HG03066 (cell line): ENCODE results near the gene MEI1.
A peak's percentile ranks its signal among the peaks of the same experiment; 100 is the strongest.
"Not testable (repeated sequence)": the region's sequence is repeated elsewhere in the genome, so short reads cannot be mapped to it uniquely, and the experiment has no call there.

Experiments
- ATAC-seq: cut with Tn5 transposase; IDR thresholded peaks from one replicate; pipeline ENCODE4 v1.9.1; 2021; ENCODE audit warnings: low read depth; ENCODE audit not compliant: unreplicated experiment

Gene MEI1

DNA sequence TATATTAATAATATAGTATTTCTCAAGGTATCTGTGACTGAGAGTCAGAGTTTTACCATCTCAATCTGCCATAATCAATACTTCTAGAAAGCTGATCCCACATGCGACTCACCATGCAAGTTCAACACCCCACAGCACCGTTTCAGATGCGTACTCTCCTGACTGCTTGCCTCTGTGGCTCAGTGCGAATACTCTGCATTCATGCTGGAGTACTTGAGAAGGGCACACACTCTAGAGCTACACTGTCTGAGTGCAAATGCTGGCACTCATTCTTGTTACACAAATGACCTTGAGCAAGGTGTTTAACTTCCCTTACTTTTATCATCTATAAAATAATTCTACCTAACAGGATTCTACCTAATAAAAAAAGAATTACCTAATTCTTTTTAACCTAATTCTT is 23.2 kb upstream of the MEI1 start:
- ATAC-seq = no peak

GRCh38 chr22:41681616-41682015 is 17.7 kb upstream of the MEI1 start:
- no peak for ATAC-seq

DNA sequence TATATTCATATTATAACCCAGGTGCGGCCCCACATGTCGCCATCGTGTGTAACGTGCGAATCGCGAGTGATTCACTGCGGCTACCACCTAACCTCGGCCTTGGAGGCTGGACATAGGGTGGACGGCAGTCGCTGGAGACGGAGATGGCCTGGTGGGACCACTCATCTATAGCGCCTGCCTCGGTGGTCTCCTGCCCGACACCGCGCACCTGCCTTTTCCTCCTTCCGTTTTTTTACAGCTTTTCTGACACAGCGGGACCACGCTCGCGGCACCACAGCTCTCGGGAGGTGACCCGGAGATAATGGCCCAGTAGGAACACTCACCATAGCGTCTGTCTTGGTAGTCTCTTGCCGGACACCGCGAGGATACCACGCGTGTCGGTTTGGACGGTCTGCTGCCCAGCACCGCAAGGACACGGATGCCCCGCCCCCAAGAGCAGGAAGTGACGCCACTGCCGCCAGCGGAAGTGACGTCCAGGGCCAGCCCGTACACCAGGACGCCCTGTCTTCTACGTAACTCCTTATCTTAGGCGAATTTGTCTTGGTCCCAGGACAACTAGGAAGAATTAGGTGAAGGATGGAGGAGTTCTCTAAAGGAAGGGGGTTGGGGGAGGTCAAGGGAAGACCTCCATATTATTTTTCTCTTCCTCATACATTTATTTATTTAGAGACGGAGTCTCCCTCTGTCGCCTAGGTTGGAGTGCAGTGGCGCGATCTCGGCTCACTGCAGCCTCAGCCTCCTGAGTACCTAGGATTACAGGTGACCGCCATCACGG is 17.1 kb upstream of the MEI1 start:
- no peak for ATAC-seq

GRCh38 chr22:41683052-41683451 is 16.3 kb upstream of the MEI1 start:
- no peak for ATAC-seq

DNA sequence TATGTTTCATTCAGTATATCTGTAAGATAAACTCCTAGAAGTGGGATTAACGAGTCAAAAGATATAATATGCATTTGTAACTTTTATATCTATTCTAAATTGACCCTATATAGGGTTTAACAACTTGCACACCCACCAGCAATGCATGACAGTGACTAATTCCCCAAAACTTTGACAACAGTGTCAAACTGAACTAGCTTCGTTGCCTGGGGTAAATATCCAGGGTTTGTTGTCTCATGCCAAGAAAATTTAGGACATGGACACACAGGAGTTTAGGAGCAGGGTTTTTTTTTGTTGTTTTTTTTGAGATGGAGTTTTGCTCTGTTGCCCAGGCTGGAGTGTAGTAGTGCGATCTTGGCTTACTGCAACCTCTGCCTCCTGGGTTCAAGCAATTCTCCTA is 15.7 kb upstream of the MEI1 start:
- no peak for ATAC-seq

DNA sequence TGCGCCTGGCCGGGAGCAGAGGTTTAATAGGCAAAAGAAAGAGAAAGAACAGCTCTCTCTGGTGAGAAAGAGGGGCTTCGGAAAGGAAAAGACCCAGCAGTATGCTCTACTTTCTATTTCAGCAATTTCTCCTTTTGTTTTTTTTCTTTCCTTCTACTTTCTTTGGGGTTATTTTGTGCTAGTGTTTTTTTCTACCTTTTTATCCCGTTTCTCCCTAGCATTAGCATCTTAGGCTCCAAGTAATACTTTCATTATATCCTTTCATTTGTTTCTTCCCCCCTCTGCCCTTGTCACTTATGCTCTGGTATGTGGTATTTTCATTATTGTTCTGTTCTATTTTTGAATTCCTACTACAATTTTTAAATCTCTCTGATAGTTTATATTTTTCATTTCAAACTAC is 15.1 kb upstream of the MEI1 start:
- no peak for ATAC-seq

GRCh38 chr22:41686890-41687289 is 12.4 kb upstream of the MEI1 start:
- ATAC-seq = not testable (repeated sequence)

- no peak for ATAC-seq
Measured at GRCh38 chr22:41687901-41688364, 11.4 kb upstream of the MEI1 start.

- peak; percentile 84 for ATAC-seq
Measured at GRCh38 chr22:41688365-41689211, 10.7 kb upstream of the MEI1 start, which contains the start of gene SNU13. Gene SNU13 (minus strand): TSS chr22:41688867. CDS start chr22:41688796, 71 bp downstream.

- ATAC-seq = no peak
Measured at GRCh38 chr22:41690476-41690875, 8.8 kb upstream of the MEI1 start.

DNA sequence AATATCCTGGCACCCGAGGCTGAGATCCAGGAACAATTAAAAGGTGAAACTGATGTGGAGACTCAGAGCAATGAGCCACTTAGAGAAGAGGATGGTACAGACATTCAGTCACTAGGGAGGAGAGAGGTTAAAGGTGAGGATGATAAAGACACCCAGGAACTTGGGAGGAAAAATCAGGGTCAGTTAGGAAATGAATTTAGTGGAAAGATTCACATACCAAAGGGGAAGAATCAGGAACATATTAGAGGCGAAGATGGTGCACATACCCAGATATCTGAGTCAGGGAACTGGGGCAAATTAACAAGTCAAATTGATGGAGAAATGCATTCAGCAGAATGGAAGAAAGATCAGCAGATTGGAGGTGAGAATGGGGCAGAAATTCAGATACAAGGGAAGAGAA is 4.1 kb upstream of the MEI1 start:
- ATAC-seq = no peak

DNA sequence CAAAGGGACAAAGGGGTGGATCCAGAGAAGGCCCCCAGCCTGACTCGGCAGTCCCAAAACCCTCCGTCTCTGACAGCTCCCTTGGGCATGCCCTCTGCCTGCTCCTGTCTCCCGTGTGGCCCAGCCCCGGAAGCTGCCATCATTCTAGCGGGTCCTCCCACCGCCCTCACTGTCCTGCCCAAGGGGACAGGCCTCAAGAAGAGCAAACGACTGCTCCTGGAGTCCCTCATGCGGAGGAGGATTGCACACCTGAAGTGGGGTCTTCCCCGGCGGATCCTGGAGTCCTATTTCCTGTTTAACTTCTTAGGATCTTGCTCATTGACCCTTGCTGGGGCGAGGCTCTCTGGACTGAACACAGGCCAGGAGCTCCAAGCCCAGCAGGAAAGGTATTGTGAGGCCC is 2.6 kb upstream of the MEI1 start:
- no peak for ATAC-seq

GRCh38 chr22:41697126-41697775 is 2.1 kb upstream of the MEI1 start:
- no peak for ATAC-seq

DNA sequence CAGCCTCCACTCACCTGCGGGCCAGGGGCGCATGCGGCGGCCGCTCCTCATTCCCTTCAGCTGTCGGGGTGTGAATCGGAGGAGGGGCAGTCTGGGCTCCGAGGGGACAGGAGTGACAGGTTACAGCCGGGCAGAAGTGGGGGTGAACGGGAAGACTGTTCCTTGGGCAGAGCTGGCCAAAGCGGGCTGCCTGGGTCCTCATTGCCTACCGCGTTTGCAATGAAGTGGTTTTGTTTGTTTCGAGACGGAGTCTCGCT is 733 bp downstream of the MEI1 start:
- ATAC-seq = no peak

DNA sequence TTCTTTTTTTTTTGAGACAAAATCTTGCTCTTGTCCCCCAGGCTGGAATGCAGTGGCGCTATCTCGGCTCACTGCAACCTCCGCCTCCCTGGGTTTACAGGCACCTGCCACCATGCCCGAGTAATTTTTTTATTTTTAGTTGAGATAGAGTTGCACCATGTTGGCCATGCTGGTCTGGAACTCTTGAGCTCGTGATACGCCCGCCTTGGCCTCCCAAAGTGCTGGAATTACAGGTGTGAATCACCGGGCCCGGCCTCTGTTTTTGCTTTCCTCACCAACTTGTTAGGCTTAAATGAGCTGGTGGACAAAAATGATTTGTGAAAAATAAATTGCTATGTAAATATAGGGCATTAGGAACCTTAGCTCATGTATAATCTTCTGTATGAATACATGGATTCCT is 3.5 kb downstream of the MEI1 start:
- ATAC-seq = no peak

GRCh38 chr22:41709341-41709740 is 10.0 kb downstream of the MEI1 start:
- no peak for ATAC-seq

DNA sequence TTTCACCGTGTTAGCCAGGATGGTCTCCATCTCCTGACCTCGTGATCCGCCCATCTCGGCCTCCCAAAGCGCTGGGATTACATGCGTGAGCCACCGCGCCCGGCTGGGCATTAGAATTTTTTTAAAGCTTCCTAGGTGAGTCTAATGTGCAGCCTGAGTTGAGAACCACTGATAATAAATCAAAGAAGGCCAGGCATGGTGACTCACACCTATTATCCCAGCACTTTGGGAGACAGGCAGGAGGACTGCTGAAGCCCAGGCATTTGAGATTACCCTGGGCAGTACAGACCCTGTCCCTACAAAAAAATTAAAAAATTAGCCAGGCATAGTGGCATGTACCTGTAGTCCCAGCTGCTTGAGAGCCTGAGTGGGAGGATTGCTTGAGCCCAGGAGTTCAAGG is 13.7 kb downstream of the MEI1 start:
- no peak for ATAC-seq

- ATAC-seq = no peak
Measured at GRCh38 chr22:41722496-41722895, 23.2 kb downstream of the MEI1 start.

GRCh38 chr22:41725510-41726110 is 26.3 kb downstream of the MEI1 start:
- ATAC-seq = no peak

- no peak for ATAC-seq
Measured at GRCh38 chr22:41731609-41732008, 32.3 kb downstream of the MEI1 start.
